ENCODE results near the gene PCAT7.

- peak; percentile 88 to 96 (median 91) for TF ChIP-seq CTCF (optimal IDR thresholded peaks at IDR 0.05 in 1 of 3, IDR thresholded peaks at IDR 0.05 in 1 of 3, conservative IDR thresholded peaks at IDR 0.05 in 1 of 3; ENCODE audit: extremely low read depth in 1 of 3, insufficient read depth in 2 of 3, low read length in 3 of 3)
- TF ChIP-seq EZH2 (IDR thresholded peaks at IDR 0.05; ENCODE audit: low read length): no peak
These were observed 48.6 kb downstream of the PCAT7 start for GRCh38 chr9:94603259-94604160.

Data from keratinocyte (primary cell).